HG03060 (cell line): ENCODE measurements around the gene SRRM4.
"Not testable (repeated sequence)": the region's sequence is repeated elsewhere in the genome, so short reads cannot be mapped to it uniquely, and the experiment has no call there.

ENCODE experiments used
- ATAC-seq: cut with Tn5 transposase; IDR thresholded peaks from one replicate; pipeline ENCODE4 v1.9.1; 2021; ENCODE audit warnings: low read depth, moderate number of reproducible peaks; ENCODE audit not compliant: unreplicated experiment

Gene SRRM4

DNA sequence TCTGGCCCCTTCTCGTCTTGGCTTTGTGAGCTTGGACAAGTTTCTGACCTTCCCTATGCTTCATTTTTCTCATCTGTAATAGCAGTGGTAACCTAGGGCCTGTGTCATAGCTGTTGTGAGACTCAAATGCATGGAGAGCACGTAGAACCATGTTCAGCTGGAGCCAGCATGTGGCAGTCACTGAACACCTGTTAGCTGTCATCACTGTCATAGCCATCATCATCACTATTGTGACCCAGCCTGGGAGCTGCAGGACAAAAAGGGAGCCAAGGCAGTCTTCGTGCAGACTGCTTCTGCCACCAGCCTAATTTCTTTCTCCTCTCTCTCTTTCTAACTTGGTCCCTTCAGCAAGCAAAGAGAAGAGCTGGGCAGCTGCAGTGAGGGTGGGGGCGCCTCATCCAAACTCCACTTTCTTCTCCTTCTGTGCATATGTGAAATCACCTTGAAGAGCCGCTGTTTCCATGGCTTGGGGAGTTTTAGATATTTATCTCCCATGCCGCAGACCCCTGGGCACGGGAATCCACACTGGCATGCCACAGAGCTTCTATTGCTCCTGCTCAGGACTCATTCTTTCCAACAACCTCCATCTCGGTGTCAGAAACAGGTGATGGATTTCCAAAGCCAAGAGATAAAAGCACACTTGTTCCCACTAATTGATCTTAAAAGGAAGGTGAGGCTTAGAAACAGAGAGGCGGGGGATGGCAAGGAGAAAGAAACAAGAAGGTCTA is 87.0 kb downstream of the SRRM4 start:
- ATAC-seq = no peak

- no peak for ATAC-seq
Observed at GRCh38 chr12:119069147-119069642, 87.9 kb downstream of the SRRM4 start.

GRCh38 chr12:119071176-119071575 is 89.8 kb downstream of the SRRM4 start:
- no peak for ATAC-seq

GRCh38 chr12:119071638-119072231 is 90.4 kb downstream of the SRRM4 start:
- no peak for ATAC-seq

DNA sequence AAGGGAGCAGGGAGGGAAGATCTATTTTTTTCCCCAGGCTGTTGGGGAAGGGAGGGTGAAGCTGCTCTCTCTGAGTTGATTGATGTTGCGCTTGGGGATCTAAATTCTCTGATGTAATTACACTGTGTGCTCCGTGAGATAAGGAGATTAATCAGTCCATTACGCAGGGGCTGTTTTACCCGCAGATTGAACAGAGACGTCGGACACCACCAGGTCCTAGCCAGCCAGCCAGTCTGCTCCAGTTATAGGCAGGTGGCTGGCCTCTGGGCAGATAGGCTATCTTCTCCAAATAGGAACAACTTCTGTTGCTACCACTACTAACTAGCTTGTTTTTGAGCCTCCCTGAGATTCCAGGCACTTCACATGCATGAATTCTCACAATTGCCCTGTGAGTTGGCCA is 91.1 kb downstream of the SRRM4 start:
- no peak for ATAC-seq

DNA sequence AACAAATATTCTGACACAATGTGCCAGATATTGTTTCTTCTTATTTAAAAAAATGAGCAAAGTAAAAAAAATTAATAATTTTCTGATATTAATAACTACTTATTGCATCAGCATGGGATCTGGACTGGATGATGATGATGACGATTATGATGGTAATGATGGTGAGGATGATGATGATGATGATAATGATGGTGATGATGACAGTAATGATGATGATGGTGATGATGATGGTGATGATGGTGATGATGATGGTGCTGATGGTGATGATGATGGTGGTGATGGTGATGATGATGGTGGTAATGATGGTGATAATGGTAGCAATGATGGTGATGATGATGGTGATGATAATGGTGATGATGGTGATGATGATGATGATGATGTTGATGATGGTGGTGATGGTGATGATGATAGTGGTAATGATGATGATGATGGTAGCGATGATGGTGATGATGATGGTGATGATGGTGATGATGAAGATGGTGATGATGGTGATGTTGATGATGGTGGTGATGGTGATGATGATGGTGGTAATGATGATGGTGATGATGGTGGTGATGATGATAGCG is 94.0 kb downstream of the SRRM4 start:
- no peak for ATAC-seq

GRCh38 chr12:119075918-119076317 is 94.6 kb downstream of the SRRM4 start:
- ATAC-seq = no peak

DNA sequence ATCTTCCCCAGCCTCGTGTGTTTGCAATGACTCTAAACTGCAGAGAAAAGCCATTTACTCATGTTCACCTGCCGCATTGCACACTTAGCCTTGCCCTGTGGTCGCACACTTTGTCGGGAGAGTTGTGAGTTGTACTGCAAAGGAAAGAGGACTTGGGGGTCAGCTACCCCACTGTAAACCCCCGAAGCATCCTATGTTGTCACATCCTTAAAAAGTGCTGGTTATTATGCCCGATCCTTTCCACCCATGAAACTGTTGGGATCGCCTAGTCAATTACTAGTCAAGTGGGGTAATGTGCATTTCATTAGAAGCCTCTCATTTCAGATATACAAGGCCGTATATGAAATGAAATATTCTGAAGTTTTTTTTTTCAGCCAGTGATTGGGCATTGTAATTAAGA is 98.2 kb downstream of the SRRM4 start:
- no peak for ATAC-seq

GRCh38 chr12:119082016-119082415 is 100.7 kb downstream of the SRRM4 start:
- no peak for ATAC-seq

DNA sequence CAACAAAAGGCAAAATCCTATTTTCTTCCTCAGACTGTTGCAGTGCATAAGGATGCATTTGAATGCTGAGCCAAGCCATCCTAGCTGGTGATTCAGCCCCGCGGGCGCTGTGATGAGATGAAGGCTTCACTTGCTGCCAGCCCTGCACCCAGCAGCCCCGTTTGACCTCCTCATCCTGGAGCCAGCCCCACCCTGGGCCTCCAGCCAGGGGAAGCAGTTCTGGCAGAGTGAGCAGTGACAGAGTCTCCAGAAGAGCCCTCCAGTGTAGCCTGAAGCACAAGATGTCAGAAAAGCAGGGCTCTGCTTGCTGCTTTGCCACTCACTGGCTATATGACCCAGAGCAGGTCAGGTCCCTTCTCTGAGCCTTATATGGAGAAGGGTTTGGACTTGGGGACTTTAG is 101.2 kb downstream of the SRRM4 start:
- ATAC-seq = no peak

GRCh38 chr12:119088685-119089379 is 107.5 kb downstream of the SRRM4 start:
- no peak for ATAC-seq

DNA sequence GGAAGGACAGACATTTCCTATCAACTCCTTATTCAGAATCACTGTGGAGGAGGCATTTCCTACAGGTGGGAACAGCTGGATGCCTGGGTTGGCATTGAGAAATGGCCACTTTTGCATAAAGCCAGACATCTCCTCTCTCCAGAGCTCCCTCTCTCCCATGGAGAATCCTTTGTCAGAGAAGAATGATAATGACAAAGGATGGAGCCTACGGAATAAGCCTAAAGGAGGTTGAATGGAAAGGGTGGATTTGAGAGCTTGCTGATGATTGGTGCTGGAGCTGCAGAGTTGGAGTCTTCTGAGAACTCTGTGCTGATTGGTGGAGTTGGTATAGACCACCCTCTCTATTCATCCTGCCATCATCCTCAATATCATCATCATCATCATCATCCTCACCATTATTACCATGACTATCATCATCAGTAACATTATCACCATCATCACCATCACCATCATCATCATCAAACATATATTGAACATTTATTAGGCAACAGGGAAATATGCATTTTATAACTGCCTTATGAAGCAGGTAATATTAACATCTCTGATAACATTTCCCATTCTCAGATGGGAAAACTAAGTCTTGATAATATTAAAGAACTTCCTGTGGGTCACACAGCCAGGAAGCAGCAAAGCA is 108.2 kb downstream of the SRRM4 start:
- ATAC-seq = no peak

- no peak for ATAC-seq
Observed at GRCh38 chr12:119090276-119090675, 108.9 kb downstream of the SRRM4 start.

DNA sequence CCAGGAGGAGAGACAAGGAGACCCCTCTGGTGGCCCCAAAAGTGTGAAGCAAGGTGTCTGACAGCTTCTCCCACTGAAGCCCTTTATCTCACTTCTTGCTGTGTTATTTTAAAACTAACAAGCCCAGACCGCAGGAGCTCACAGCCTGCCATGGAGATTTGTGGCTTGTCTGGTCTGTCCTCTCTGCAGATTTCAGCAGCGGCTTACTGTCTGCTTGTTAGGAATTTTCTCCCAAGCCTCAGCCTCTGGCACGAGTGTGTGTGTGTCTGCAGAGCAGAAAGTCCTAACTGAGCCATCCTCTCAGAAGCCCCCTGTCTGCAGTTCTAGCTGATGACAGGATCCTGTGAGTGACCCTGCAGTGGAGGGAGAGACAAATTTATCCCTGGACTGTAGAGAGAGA is 109.5 kb downstream of the SRRM4 start:
- ATAC-seq = no peak

GRCh38 chr12:119096429-119097202 is 115.3 kb downstream of the SRRM4 start:
- ATAC-seq = no peak

DNA sequence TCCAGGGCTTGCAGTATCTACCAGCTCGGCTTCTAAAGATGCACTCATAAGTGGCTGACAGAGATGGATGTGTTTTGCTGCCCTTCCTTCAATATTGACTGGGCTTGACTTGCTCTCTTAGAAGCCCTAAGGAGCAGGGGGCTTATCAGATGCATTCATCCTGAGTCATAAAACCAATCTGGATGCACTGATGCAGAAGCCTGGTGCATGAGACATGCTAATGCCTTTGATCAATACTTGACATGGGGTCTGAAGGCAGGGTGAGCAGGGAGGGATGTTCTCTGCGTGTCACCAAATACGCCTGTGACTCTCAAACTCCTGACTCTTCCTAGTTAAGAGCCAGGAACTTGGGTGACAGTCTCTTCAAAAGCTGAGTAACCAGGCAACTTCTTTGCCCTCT is 119.6 kb downstream of the SRRM4 start:
- no peak for ATAC-seq

GRCh38 chr12:119102274-119102673 is 120.9 kb downstream of the SRRM4 start:
- ATAC-seq = no peak

DNA sequence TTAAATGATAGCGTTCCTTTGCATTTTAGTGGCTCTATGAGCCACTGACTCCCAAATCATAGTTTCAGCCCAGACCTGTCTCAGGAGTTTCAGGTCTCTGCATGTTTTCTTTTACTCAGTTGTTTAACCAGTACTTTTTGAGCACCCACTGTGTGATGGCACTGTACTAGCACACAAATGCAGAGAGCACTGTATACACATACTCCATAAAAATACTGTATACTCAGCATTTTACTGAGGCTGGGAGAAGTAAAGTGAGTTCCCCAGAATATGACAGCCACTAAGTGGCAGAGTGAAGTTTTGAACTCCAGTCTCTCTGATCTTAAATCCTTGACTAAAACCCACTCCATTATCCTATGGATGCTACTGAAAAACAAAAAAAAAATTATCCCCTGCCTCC is 121.4 kb downstream of the SRRM4 start:
- ATAC-seq = no peak

- ATAC-seq = not testable (repeated sequence)
Observed at GRCh38 chr12:119104969-119105368, 123.6 kb downstream of the SRRM4 start.

- ATAC-seq = no peak
Observed at GRCh38 chr12:119113496-119113986, 132.2 kb downstream of the SRRM4 start.
